ENCODE data around the gene MIF4GD.
"Not testable (repeated sequence)": the region's sequence is repeated elsewhere in the genome, so short reads cannot be mapped to it uniquely, and the experiment has no call there.

MIF4GD gene

GRCh38 chr17:75260641-75261335 is 10.2 kb downstream of the MIF4GD start:
- DNase-seq (ENCODE audit: low read depth in 3 of 3) = peak in 1 of 3 experiments; percentile 52

GRCh38 chr17:75257228-75257627 is 13.8 kb downstream of the MIF4GD start:
- not testable (repeated sequence) for DNase-seq (ENCODE audit: low read depth in 3 of 3)

GRCh38 chr17:75255954-75256698 is 14.9 kb downstream of the MIF4GD start:
- not testable (repeated sequence) for DNase-seq (ENCODE audit: low read depth in 3 of 3)

- no peak for DNase-seq (ENCODE audit: low read depth in 3 of 3)
Measured at GRCh38 chr17:75252039-75252816, 18.8 kb downstream of the MIF4GD start.

DNA sequence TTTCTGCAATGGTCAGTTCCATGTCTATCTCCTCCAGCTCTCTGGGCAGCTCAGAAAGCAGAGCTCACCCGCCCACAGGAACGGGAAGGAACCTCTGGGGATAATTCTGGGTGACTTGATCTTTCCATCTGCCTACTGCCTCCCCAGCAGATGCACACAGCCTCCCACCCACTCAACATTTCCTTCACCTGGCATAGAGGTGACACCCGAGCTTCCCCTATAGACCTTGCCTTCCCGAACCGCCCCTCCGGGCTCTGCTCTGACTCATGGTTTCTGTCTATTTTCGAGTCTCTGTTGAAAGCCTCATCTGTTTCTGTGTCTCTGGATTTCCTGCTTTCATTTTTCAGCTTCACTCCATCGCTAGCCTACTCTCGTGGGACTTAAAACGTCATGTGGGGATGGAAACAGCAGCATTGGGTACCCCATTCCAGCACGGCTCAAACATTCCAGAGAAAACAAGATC is 21.0 kb downstream of the MIF4GD start:
- peak; percentile 70 to 88 (median 79) for DNase-seq (ENCODE audit: low read depth in 3 of 3)

DNA sequence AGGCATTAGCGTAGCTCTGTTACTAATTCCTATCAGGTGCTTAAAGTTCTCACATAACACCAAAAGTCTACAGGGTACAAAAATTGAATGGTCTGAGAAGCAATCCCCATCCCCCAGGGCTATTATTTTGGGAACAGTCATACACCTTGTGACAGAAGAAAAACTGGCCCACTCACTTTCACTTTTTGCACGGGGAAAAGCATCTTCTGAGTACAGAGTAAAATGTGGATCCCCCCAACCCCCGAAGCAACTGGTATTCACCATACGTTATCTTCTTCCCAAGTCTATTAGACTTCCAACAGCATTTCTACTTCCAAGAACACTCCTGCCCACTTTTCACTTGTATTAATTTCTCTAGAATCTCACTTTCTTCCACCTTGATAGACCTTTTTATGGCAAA is 21.5 kb downstream of the MIF4GD start:
- no peak for DNase-seq (ENCODE audit: low read depth in 3 of 3)

DNA sequence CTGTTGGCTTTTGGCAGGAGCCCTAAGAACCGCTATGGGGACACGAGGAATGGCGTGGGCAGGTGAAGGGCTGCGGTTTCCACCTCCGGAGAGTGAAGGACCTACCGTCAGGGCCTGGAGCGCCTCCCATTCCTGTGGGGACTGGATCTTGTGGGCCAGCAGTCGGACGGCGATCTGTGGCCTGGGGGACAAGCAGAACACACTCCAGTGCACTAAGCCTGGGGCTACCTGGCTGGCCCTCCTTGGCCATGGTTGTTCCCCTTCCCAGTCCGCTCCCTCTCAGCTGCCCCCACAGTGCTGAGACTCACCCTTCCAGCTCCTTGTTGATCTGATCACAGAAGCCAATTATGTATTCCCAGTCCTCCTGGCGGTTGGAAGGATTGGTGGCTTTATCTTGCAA is 24.6 kb downstream of the MIF4GD start:
- DNase-seq (ENCODE audit: low read depth in 3 of 3) = no peak

DNA sequence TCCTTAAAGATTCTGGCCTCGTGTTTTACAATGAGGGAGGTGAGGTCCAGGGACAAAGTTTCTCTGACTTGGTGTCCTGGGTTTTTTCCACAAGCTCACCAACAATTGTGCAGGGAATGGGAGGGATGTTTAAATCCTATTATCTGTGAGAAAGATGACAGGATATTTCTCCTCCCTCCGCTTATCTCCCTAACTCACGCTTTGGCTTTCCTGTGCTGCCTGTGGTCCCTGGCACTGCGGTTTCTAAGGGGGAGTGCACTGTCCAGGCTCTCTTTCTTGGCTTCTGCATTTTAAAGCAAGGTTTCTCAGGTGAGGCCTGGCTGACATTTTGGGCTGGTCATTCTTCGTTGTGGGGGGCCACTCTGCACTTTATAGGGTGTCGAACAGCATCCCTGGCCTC is 26.0 kb downstream of the MIF4GD start:
- no peak for DNase-seq (ENCODE audit: low read depth in 3 of 3)

- peak in 1 of 3 experiments; percentile 19 for DNase-seq (ENCODE audit: low read depth in 3 of 3)
Measured at GRCh38 chr17:75244133-75244866, 26.7 kb downstream of the MIF4GD start.

DNA sequence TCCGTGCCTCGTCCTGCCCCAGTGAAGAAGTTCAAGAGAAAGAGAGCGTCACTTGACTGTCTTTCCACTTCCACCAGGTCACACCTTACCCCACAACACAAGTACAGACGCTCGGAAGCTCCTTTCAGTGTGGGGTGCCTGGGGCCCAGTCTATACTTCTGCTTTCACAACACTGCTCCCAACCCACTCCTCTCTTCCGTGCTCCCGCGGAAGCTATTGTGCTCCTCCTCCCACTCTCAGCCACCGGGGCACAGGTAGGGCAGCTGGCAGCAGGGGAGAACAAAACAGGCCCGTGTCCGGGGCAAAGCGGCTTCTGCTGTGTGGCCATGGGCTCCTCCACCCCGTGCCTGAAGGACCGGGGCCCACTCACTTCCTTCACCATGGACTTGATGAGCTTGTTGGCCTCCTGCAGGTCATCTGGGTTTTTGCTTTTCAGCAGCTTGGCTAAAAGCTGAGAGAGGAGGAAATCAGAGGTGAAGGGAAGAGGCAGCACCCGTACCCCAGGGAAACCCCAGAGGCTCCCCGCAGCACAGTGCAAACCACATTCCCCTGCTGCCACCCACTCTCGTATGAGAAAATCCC is 28.5 kb downstream of the MIF4GD start:
- DNase-seq (ENCODE audit: low read depth in 3 of 3) = peak in 1 of 3 experiments; percentile 24

GRCh38 chr17:75241996-75242460 is 29.0 kb downstream of the MIF4GD start:
- peak in 1 of 3 experiments; percentile 15 for DNase-seq (ENCODE audit: low read depth in 3 of 3)

- DNase-seq (ENCODE audit: low read depth in 3 of 3) = no peak
Measured at GRCh38 chr17:75241502-75241901, 29.5 kb downstream of the MIF4GD start.

DNA sequence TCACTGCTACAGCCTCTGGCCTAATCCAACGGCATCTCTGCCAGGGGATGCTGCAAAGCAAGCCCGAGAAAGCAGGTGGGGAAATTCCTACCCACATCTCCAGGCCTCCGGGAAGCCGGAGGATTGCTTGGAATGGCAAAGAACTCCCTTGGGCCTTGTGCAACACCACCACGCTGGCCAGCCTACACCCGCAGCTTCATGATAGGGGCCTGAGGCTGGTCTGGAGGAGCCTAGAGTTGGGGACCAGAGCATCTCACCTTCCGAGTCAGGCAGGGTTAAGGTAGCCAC is 29.9 kb downstream of the MIF4GD start:
- DNase-seq (ENCODE audit: low read depth in 3 of 3) = no peak

DNA sequence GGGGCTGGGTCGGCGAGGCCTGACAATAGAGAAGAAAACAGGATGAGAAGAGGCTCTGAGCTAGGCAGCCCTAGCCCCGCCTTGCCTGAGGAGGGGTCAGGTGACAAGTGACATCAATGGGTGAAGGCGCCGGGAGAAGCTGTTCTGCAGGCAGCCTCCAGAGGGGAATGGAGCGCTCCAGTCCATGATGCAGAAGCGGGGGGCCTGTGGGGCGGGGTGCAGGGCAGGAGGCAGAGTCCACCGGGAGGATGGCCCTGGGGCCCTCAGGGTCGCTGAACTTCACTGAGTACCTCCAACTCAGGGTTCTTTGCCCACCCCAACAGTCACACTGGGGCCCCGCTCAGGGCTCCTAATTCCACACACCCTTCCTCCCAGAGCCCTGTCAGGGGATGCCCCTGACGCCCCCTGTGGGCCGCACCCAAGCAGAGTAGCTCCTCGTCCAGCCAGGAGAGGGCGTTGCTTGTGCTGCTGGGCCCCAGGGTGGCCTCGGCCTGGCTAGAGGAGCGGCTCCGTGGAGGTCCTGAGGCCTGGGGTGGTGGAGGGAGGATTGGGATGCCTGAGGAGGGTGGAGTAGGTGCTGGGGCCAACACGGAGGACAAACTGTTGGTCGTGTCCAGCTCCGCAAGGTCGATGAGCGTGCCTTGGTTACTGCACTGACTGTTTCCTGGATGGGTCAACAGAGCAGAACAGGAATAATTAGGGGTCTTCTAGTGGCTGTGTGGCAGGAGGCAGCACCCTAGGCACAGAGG is 30.5 kb downstream of the MIF4GD start:
- DNase-seq (ENCODE audit: low read depth in 3 of 3) = peak in 1 of 3 experiments; percentile 51

DNA sequence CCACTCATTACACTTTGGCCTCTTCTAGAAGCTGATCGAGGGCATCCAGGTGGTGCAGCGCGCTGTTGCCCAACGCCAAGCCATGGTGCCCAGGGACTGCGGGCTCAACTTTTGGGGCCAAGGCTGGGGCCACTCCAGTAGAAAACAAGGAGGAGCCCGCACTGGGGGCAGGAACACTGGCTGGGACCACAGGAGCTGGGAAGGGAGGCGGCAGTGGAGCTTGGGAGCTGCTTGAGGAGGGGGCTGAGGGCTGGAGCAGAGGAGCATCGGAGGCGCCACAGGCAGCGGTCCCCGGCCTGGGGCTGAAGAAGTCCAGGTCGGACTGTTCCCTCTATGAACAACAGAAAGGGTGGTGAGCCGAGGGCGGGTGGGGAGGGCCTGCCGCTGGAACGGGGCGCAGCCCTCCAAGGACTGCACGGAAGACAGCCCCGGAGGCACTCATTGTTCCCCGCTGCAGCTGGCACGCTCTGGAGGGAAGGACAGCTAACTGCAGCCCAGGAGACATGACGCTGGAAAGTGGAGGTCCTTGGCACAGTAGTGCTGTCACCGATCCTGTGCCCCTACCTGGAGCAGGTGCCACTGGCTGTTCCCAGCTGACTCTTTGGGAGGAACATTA is 31.1 kb downstream of the MIF4GD start:
- no peak for DNase-seq (ENCODE audit: low read depth in 3 of 3)

DNA sequence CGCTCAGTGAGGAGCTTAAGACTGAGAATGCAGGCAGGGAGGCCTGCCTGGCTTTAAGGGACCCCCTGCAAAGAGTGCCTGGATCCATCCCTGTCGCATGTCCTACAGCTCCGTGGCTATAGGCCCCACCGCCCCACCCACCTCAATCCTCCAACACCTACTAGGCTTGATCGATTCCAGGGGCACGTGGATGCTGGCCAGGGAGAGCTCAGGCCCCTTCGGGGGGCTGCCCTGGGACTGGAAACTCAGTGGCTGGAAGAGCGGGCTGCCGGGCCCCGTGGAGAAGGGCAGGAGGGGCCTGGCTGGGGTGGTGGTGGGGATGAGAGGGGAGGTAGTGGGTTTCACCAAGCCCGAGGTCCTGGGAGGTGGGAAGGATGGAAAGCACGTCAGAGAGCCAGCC is 31.8 kb downstream of the MIF4GD start:
- DNase-seq (ENCODE audit: low read depth in 3 of 3) = no peak

- DNase-seq (ENCODE audit: low read depth in 3 of 3) = peak in 2 of 3 experiments; percentile 35 to 59
Measured at GRCh38 chr17:75238684-75239191, 32.3 kb downstream of the MIF4GD start.

DNA sequence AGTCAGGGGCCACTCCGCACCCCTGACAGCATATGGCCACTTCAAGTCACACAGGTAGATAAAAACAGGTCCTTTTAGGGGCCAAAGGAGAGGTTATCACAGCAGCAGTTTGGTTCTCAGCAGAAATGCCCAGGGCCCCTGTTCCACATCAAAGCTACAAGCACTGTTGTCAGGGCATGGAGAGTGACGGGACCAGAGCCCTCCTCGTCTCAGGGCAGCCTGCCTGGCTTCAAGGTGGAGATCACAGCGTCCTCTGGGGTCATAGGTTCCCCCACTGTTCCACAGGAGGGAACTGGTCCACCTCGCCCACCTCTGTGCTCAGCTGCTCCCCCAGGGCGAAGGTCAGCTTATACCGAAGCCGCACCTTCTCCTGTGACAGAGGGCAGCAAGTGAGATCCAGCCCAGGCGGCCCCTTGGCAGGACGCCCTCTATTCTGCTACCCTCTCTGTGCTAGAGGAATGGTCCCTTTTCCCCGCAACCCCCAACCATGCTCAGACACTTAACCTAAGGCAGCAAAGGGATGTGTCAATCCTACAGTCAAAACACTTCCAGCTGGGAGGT is 32.9 kb downstream of the MIF4GD start:
- no peak for DNase-seq (ENCODE audit: low read depth in 3 of 3)

Measured in stimulated activated CD4-positive, alpha-beta T cell treated with anti-CD3 and anti-CD28 coated beads, TNF-alpha, amount 100 ng/mL, for 24 hours (primary cell).